Skeletal muscle satellite cell (primary cell): Measurements from ENCODE around the gene SCGB2A2.

Source experiments
- H3K27me3 ChIP-seq: 2 replicates; pipeline ENCODE4 v1.7.0; 2013; ENCODE audit warnings: low read length; ENCODE audit not compliant: control insufficient read depth, insufficient read depth
- H3K36me3 ChIP-seq: 2 replicates; pipeline ENCODE4 v1.7.0; 2013; ENCODE audit warnings: mild to moderate bottlenecking, control low read depth, low read length; ENCODE audit not compliant: insufficient read depth
- H3K4me1 ChIP-seq: 2 replicates; pipeline ENCODE4 v1.7.0; 2013; ENCODE audit warnings: low read length; ENCODE audit not compliant: control insufficient read depth, insufficient read depth
- H3K4me2 ChIP-seq: 2 replicates; pipeline ENCODE4 v1.7.0; 2013; ENCODE audit warnings: mild to moderate bottlenecking, low read length
- H3K4me3 ChIP-seq: 2 replicates; pipeline ENCODE4 v1.7.0; 2013; ENCODE audit warnings: low read length
- H3K9ac ChIP-seq: 2 replicates; pipeline ENCODE4 v1.7.0; 2013; ENCODE audit warnings: mild to moderate bottlenecking, low read depth, low read length, moderate library complexity
- H3K9me3 ChIP-seq: replicated peaks from 2 replicates; pipeline ENCODE4 v1.7.0; 2013; ENCODE audit warnings: mild to moderate bottlenecking, control low read depth, low read length

The SCGB2A2 gene

DNA sequence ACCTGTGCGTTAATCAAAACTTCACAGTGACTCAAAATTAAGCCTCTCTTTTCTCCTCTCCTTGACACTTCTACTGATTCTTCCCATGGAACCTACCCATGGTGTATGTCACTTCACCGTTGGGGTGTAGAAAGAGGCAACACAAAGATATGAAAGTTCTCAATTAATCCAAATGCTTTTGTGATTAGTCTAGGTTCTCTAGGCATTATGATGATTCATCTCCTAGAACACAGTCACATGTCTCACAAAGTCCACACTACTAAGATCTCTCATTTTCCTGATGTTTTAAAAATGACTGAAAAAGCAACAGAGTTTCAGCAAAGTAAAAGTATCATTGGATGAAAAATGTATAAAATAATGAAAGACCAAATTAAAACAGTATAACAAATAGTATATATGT is 13.7 kb upstream of the SCGB2A2 start:
- no peak overlapping the region for H3K4me3 ChIP-seq
- no peak overlapping the region for H3K9ac ChIP-seq
- H3K9me3 ChIP-seq = peaks cover 8% of the 10 kb centered on the region
- H3K27me3 ChIP-seq = peaks cover 8% of the 10 kb centered on the region
- no peaks in the 10 kb centered on the region for H3K4me1 ChIP-seq
- no peaks in the 10 kb centered on the region for H3K36me3 ChIP-seq
- H3K4me2 ChIP-seq = no peak overlapping the region

GRCh38 chr11:62260261-62260953 is 9.6 kb upstream of the SCGB2A2 start:
- H3K4me2 ChIP-seq = no peak overlapping the region
- H3K4me3 ChIP-seq = no peak overlapping the region
- H3K4me1 ChIP-seq = peaks cover 10% of the 10 kb centered on the region
- peaks cover 14% of the 10 kb centered on the region for H3K27me3 ChIP-seq
- no peaks in the 10 kb centered on the region for H3K9me3 ChIP-seq
- H3K9ac ChIP-seq = no peak overlapping the region
- no peaks in the 10 kb centered on the region for H3K36me3 ChIP-seq

DNA sequence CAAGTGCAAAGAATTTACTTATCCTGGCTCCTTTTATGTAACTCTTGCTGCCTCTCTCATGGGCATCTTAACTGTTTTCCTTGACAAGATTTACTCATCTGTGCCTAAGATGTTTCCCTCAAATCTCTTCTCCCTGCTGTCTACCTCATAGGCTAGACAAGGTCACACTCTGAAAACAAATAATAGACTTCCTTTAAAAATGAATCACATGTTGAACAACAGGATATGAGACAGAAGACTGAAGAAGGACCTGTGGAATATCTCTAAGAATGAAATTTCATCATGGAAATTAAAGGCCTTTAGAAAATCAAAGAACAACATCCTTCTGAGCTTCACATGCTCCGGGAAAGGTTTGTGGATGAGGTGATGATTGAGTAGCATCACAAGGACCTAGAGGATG is 6.0 kb upstream of the SCGB2A2 start:
- peaks cover 18% of the 10 kb centered on the region for H3K27me3 ChIP-seq
- no peak overlapping the region for H3K9ac ChIP-seq
- H3K4me1 ChIP-seq = peaks cover 20% of the 10 kb centered on the region
- H3K4me2 ChIP-seq = no peak overlapping the region
- no peaks in the 10 kb centered on the region for H3K9me3 ChIP-seq
- H3K4me3 ChIP-seq = no peak overlapping the region
- no peaks in the 10 kb centered on the region for H3K36me3 ChIP-seq

DNA sequence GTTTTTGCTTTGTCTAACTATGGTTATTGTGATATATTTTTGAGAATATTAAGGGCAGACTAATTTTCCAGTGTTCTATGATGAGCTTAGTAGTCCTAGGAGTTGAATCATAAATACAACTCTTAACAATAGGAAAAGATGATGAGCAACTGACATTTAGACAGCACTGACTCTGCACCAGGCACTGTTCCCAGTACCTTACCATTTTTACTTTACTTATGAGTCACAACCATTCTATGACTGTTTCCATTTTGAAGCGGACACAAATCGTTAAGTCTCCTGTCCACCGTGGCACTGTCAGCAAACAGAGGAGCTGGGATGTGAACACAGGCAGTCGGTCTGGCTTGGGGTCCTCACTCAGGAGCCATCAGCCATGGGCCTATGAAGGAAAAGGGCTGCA is 3.4 kb upstream of the SCGB2A2 start:
- Histone ChIP-seq H3K4me3 (no peak overlapping the region), H3K9ac (no peak overlapping the region), H3K27me3 (peaks cover 25% of the 10 kb centered on the region), H3K36me3 (no peaks in the 10 kb centered on the region), H3K9me3 (no peaks in the 10 kb centered on the region), H3K4me1 (peaks cover 20% of the 10 kb centered on the region), H3K4me2 (no peak overlapping the region)

- H3K36me3 ChIP-seq = no peaks in the 10 kb centered on the region
- no peak overlapping the region for H3K4me3 ChIP-seq
- H3K27me3 ChIP-seq = peaks cover 22% of the 10 kb centered on the region
- H3K4me1 ChIP-seq = peaks cover 20% of the 10 kb centered on the region
- H3K4me2 ChIP-seq = no peak overlapping the region
- H3K9me3 ChIP-seq = no peaks in the 10 kb centered on the region
- no peak overlapping the region for H3K9ac ChIP-seq
Measured at GRCh38 chr11:62267050-62267449, 2.9 kb upstream of the SCGB2A2 start.

- H3K4me3 ChIP-seq = no peak overlapping the region
- no peak overlapping the region for H3K9ac ChIP-seq
- no peak overlapping the region for H3K4me2 ChIP-seq
- H3K9me3 ChIP-seq = no peaks in the 10 kb centered on the region
- no peaks in the 10 kb centered on the region for H3K36me3 ChIP-seq
- peaks cover 20% of the 10 kb centered on the region for H3K4me1 ChIP-seq
- peaks cover 22% of the 10 kb centered on the region for H3K27me3 ChIP-seq
Measured at GRCh38 chr11:62267576-62267975, 2.4 kb upstream of the SCGB2A2 start.

DNA sequence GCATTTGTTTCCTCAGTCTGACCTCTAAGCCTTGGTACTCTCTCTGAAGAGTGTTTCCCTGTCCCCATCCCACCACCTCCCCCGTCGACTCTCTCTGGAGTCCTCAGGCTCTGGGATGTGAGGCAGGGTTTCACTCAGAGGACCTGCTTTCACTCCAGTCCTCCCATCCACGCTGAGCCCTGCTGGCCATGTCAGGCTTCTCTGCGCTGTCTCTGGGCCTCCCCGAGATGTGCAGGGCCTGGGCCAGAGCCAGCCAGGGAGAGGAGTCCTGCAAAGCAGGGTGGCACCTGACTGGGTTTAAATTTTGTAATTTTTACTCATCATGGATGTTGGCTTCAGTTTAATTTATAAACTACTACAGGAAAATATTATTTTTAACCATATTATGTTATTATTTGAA is 3.3 kb downstream of the SCGB2A2 start:
- Histone ChIP-seq H3K4me3 (no peak overlapping the region), H3K9me3 (no peaks in the 10 kb centered on the region), H3K4me2 (no peak overlapping the region), H3K4me1 (no peaks in the 10 kb centered on the region), H3K36me3 (no peaks in the 10 kb centered on the region), H3K9ac (no peak overlapping the region), H3K27me3 (peaks cover 27% of the 10 kb centered on the region)

DNA sequence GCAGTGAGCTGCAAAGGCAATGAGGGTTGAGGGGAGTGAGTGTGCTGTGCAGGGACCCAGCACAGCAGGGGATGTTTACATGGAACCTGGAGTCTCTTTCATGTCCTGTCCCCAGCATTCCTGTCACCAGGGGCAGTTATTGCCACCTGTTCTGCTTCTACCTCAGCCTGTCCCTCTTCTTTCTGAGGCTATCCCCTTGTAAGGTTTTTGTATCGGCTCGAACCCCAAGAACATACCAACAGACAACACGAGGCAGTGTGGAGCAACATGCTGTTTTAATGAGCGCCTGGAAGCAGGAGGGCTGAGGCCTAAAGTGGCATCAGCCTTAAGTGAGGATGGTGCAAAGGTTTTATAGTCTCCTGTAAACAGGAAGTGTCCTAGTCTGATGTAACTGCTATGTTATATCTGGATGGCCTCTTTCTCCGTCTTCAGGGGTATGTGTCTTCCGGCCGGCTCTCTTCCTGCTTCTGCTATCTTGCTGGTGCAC is 3.9 kb downstream of the SCGB2A2 start:
- Histone ChIP-seq H3K4me1 (no peaks in the 10 kb centered on the region), H3K4me2 (no peak overlapping the region), H3K36me3 (no peaks in the 10 kb centered on the region), H3K9me3 (no peaks in the 10 kb centered on the region), H3K4me3 (no peak overlapping the region), H3K27me3 (peaks cover 22% of the 10 kb centered on the region), H3K9ac (no peak overlapping the region)

- Histone ChIP-seq H3K4me3 (no peak overlapping the region), H3K4me1 (no peaks in the 10 kb centered on the region), H3K4me2 (no peak overlapping the region), H3K27me3 (peaks cover 9% of the 10 kb centered on the region), H3K9ac (no peak overlapping the region), H3K36me3 (no peaks in the 10 kb centered on the region), H3K9me3 (no peaks in the 10 kb centered on the region)
Measured at GRCh38 chr11:62280452-62280851, 10.5 kb downstream of the SCGB2A2 start.

DNA sequence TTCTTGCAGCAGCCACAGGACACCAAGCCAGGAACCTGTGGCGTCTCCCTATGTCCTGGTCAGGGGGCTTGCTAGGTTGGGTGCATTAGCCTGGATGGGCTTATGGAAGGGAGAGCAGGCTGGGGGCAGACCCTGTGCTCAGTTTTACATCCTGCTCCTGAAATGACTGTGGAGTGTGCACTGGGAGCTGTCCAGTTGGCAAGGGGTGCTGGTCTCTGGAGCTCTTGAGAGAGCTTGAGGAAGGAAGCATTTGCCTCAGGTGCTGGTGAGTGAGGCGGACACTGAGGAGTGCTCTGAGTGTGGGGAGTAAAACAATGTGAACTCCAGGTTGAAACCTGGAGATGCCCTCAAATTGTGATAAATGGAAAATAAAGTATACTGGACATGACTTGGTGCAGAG is 25.5 kb downstream of the SCGB2A2 start:
- Histone ChIP-seq H3K4me1 (no peaks in the 10 kb centered on the region), H3K36me3 (no peaks in the 10 kb centered on the region), H3K4me3 (no peak overlapping the region), H3K9ac (no peak overlapping the region), H3K9me3 (no peaks in the 10 kb centered on the region), H3K27me3 (peaks cover 27% of the 10 kb centered on the region), H3K4me2 (no peak overlapping the region)

DNA sequence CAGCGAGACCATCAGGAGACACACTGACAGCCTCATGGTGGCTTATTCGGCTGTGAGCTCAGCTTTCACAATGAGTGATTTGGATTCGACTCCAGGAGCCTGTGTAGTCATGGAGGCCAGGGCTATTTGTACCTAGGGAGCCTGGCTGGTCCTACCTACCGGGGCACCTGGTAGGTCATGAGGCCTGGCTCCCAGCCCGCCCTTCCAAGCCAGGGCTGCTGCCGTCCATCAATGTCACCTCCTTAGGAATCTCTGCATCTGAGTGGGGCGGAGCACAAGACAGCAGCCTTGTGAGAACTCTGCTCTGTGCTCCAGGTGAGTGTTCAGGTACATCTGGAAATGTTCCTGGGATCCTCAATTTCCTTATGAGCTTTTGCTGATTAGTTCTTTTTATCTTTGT is 29.0 kb downstream of the SCGB2A2 start, which contains the start of gene SCGB1D4:
TSS of gene SCGB1D4 (minus strand) at position 101 of the 400 bp plus-strand sequence. CDS start at position 36, 65 bp downstream.
- Histone ChIP-seq H3K4me1 (no peaks in the 10 kb centered on the region), H3K36me3 (no peaks in the 10 kb centered on the region), H3K27me3 (peaks cover 40% of the 10 kb centered on the region), H3K4me2 (no peak within 1 kb of the TSS), H3K9ac (no peak within 1 kb of the TSS), H3K4me3 (no peak within 1 kb of the TSS), H3K9me3 (no peaks in the 10 kb centered on the region)

DNA sequence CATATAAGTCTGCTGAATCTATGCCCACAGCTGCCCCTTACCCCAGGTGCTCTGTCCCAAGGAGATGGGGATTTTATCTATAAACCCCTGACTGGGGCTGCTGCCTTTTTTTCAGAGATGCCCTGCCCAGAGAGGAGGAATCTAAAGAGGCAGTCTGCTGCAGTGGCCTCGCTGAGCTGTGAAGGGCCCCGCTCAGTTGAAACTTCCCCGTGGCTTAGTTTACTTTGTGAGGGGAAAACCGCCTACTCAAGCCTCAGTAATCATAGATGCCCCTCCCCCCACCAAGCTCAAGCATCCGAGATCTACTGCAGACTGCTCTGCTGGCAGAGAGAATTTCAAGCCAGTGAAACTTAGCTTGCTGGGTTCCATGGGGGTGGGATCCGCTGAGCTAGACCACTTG is 36.3 kb downstream of the SCGB2A2 start:
- Histone ChIP-seq H3K9ac (no peak overlapping the region), H3K36me3 (no peaks in the 10 kb centered on the region), H3K27me3 (peaks cover 25% of the 10 kb centered on the region), H3K4me1 (no peaks in the 10 kb centered on the region), H3K4me2 (no peak overlapping the region), H3K9me3 (no peaks in the 10 kb centered on the region), H3K4me3 (no peak overlapping the region)
